ENCODE measurements around the gene KY.

DNA sequence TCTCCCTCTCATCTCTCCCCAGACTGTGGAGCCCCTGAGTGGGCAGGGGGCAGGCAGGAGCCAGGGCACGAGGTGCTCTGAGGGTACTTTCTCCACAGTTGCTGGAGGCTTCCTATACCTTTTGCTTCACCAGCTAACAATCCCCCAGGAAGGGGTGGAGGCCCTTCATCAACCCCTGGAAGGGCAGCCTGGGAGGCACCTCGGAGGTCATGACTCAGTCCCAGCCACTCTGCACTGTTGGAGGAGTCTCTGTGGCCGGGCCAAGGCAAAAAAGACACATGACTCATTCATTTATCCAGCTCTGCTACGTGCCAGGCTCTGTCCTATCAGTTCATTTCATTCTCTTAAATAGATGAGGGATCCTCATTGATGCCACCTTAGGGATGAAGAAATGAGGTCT is 15.6 kb upstream of the KY start:
- TF ChIP-seq, protein P1, sequence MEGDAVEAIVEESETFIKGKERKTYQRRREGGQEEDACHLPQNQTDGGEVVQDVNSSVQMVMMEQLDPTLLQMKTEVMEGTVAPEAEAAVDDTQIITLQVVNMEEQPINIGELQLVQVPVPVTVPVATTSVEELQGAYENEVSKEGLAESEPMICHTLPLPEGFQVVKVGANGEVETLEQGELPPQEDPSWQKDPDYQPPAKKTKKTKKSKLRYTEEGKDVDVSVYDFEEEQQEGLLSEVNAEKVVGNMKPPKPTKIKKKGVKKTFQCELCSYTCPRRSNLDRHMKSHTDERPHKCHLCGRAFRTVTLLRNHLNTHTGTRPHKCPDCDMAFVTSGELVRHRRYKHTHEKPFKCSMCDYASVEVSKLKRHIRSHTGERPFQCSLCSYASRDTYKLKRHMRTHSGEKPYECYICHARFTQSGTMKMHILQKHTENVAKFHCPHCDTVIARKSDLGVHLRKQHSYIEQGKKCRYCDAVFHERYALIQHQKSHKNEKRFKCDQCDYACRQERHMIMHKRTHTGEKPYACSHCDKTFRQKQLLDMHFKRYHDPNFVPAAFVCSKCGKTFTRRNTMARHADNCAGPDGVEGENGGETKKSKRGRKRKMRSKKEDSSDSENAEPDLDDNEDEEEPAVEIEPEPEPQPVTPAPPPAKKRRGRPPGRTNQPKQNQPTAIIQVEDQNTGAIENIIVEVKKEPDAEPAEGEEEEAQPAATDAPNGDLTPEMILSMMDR (IDR thresholded peaks at IDR 0.05; ENCODE audit: poor library complexity, severe bottlenecking), result no peak
- TF ChIP-seq POLR2AphosphoS5 (IDR thresholded peaks at IDR 0.05) (no peak), EZH2 (IDR thresholded peaks at IDR 0.05; ENCODE audit: borderline replicate concordance, insufficient read depth, low read length, poor library complexity, severe bottlenecking) (no peak), EP300 (conservative IDR thresholded peaks at IDR 0.05; ENCODE audit: poor library complexity, severe bottlenecking) (no peak), RAD21 (conservative IDR thresholded peaks at IDR 0.05) (no peak)
